Dedifferentiated amniotic fluid mesenchymal stem cell (primary cell): ENCODE results near the gene SAG.
"Not testable (repeated sequence)": the region's sequence is repeated elsewhere in the genome, so short reads cannot be mapped to it uniquely, and the experiment has no call there.

Experiments used
- DNase-seq: peaks from one replicate; pipeline ENCODE4 v3.0.0-alpha.2; 2016; ENCODE audit errors: extremely low spot score

The SAG gene

GRCh38 chr2:233329489-233330135, 22.0 kb downstream of the SAG start:
- DNase-seq: no peak

- no peak for DNase-seq
Observed at GRCh38 chr2:233331536-233331935, 23.9 kb downstream of the SAG start.

- no peak for DNase-seq
Observed at GRCh38 chr2:233332125-233332524, 24.5 kb downstream of the SAG start.

- no peak for DNase-seq
Observed at GRCh38 chr2:233334915-233335314, 27.3 kb downstream of the SAG start.

- not testable (repeated sequence) for DNase-seq
Observed at GRCh38 chr2:233336091-233336490, 28.5 kb downstream of the SAG start.

- no peak for DNase-seq
Observed at GRCh38 chr2:233336541-233336940, 28.9 kb downstream of the SAG start.

- no peak for DNase-seq
Observed at GRCh38 chr2:233338046-233338445, 30.4 kb downstream of the SAG start.

- DNase-seq: no peak
Observed at GRCh38 chr2:233338812-233339368, 31.3 kb downstream of the SAG start.

GRCh38 chr2:233339427-233339826, 31.8 kb downstream of the SAG start:
- DNase-seq: no peak

GRCh38 chr2:233341296-233341695, 33.7 kb downstream of the SAG start:
- DNase-seq: no peak

GRCh38 chr2:233342301-233342700, 34.7 kb downstream of the SAG start:
- DNase-seq: no peak

- DNase-seq: no peak
Observed at GRCh38 chr2:233343171-233343705, 35.6 kb downstream of the SAG start.

- no peak for DNase-seq
Observed at GRCh38 chr2:233346376-233346775, 38.8 kb downstream of the SAG start.

GRCh38 chr2:233346930-233347329, 39.3 kb downstream of the SAG start:
- no peak for DNase-seq

GRCh38 chr2:233349005-233349998, 41.7 kb downstream of the SAG start:
- DNase-seq: no peak

GRCh38 chr2:233350708-233351107, 43.1 kb downstream of the SAG start:
- DNase-seq: peak; percentile 81

- DNase-seq: no peak
Observed at GRCh38 chr2:233351423-233351822, 43.8 kb downstream of the SAG start.

- DNase-seq: no peak
Observed at GRCh38 chr2:233352141-233352842, 44.7 kb downstream of the SAG start.

- DNase-seq: no peak
Observed at GRCh38 chr2:233353101-233353768, 45.6 kb downstream of the SAG start.

- DNase-seq: no peak
Observed at GRCh38 chr2:233353769-233354499, 46.3 kb downstream of the SAG start, which contains the start of gene DGKD. DGKD (plus strand) TSS chr2:233354494; CDS start chr2:233354519, 25 bp downstream.
